HepG2 (cell line): ENCODE results near the gene CBX2. TPM values are rescaled to one million over a fixed set of nuclear protein-coding genes. Genes with fewer than 3 reads are reported as not detected.

Experiments used
- AHDC1 ChIP-seq: sonication (generic); formaldehyde crosslinking; IDR thresholded peaks from 2 replicates; pipeline ENCODE4 v1.5.1; 2020; ENCODE audit warnings: mild to moderate bottlenecking, missing genetic modification reagents, borderline replicate concordance
- EEA1 ChIP-seq: sonication (generic); formaldehyde crosslinking; IDR thresholded peaks from 2 replicates; pipeline ENCODE4 v1.5.1; 2020; ENCODE audit warnings: mild to moderate bottlenecking, missing genetic modification reagents, borderline replicate concordance
- HNRNPL ChIP-seq: fragments of 200-400 bp; formaldehyde crosslinking; IDR thresholded peaks from 2 replicates; pipeline ENCODE4 v1.6.1; 2017; ENCODE audit warnings: mild to moderate bottlenecking, low read depth, low read length
- HOXD1 ChIP-seq: sonication (generic); formaldehyde crosslinking; IDR thresholded peaks from 2 replicates; pipeline ENCODE4 v1.5.0; 2020; ENCODE audit warnings: missing genetic modification reagents
- KAT2B ChIP-seq: fragments of 150-350 bp; IDR thresholded peaks from 2 replicates; pipeline ENCODE4 v1.6.1; 2014; ENCODE audit warnings: low read depth, low read length, borderline replicate concordance
- NR2F1 ChIP-seq, 2 experiments: fragments of 450-650 bp in 1 of 2; formaldehyde crosslinking in 1 of 2; IDR thresholded peaks; 2 replicates each; pipeline versions ENCODE4 v1.5.0 to v1.6.1; 2016 to 2020; ENCODE audit warnings: mild to moderate bottlenecking in 1 of 2, missing compliant biosample characterization in 1 of 2, missing genetic modification reagents in 1 of 2, moderate library complexity in 1 of 2
- RFX5 ChIP-seq: IDR thresholded peaks from 2 replicates; pipeline ENCODE4 v1.6.1; 2011; ENCODE audit warnings: low read depth, low read length, improper control_type of control experiment
- SETDB1 ChIP-seq: sonication (generic); formaldehyde crosslinking; IDR thresholded peaks from 2 replicates; pipeline ENCODE4 v1.5.1; 2020; ENCODE audit warnings: missing genetic modification reagents, mild to moderate bottlenecking, borderline replicate concordance
- SNAPC5 ChIP-seq: sonication (generic); formaldehyde crosslinking; IDR thresholded peaks from 2 replicates; pipeline ENCODE4 v1.8.1; 2023; ENCODE audit warnings: mild to moderate bottlenecking, missing genetic modification reagents, borderline replicate concordance
- TCF12 ChIP-seq, 2 experiments: fragments of 450-650 bp in 1 of 2; sonication (generic) in 1 of 2; formaldehyde crosslinking in 1 of 2; IDR thresholded peaks; 2 replicates each; pipeline versions ENCODE4 v1.6.1 to v1.8.0; 2017 to 2022; ENCODE audit warnings: antibody characterized with exemption in 1 of 2, mild to moderate bottlenecking in 1 of 2, missing genetic modification reagents in 1 of 2, moderate library complexity in 1 of 2
- U2AF1 ChIP-seq: fragments of 200-400 bp; formaldehyde crosslinking; optimal IDR thresholded peaks from 2 replicates; pipeline ENCODE3; 2017; ENCODE audit warnings: mild to moderate bottlenecking, low read depth, low read length
- YY1 ChIP-seq: IDR thresholded peaks from 2 replicates; pipeline ENCODE4 v1.6.1; 2011; ENCODE audit warnings: low read length, low read depth, moderate library complexity, mild to moderate bottlenecking; ENCODE audit not compliant: insufficient read depth, insufficient replicate concordance
- ZMAT5 ChIP-seq: sonication (generic); formaldehyde crosslinking; IDR thresholded peaks from 2 replicates; pipeline ENCODE4 v1.5.0; 2020; ENCODE audit warnings: mild to moderate bottlenecking, low read depth, missing genetic modification reagents, borderline replicate concordance
- ZNF20 ChIP-seq: sonication (generic); formaldehyde crosslinking; IDR thresholded peaks from 2 replicates; pipeline ENCODE4 v1.4.0; 2020; ENCODE audit warnings: mild to moderate bottlenecking, moderate library complexity, missing genetic modification reagents
- ZNF251 ChIP-seq: sonication (generic); formaldehyde crosslinking; IDR thresholded peaks from 2 replicates; pipeline ENCODE4 v1.9.0; 2021; ENCODE audit warnings: mild to moderate bottlenecking, missing genetic modification reagents
- ZNF724P ChIP-seq: sonication (generic); formaldehyde crosslinking; IDR thresholded peaks from 2 replicates; pipeline ENCODE4 v1.8.0; 2022; ENCODE audit warnings: missing genetic modification reagents, borderline replicate concordance
- ZNF879 ChIP-seq: sonication (generic); formaldehyde crosslinking; IDR thresholded peaks from 2 replicates; pipeline ENCODE4 v1.8.1; 2023; ENCODE audit warnings: missing genetic modification reagents
- ZSCAN22 ChIP-seq: sonication (generic); formaldehyde crosslinking; IDR thresholded peaks from 2 replicates; pipeline ENCODE4 v1.4.0; 2020; ENCODE audit warnings: mild to moderate bottlenecking, missing genetic modification reagents
- polyA plus RNA-seq, 8 experiments: library from polyadenylated mRNA; depleted of rRNA in 3 of 8; stranded (reverse) in 7 of 8; unstranded in 1 of 8; fragments of >200 nt; fragmentation: Illumina TruSeq in 4 of 8; extraction: Trizol in 4 of 8; gene quantifications; 2 replicates each; pipeline versions ENCODE4 v1.2.1 to v1.2.3, GENCODE V29; 2011 to 2016; ENCODE audit warnings: low read depth in 4 of 8, missing spikeins in 1 of 8, mixed read lengths in 1 of 8; ENCODE audit not compliant: insufficient read depth in 1 of 8
- total RNA-seq, 5 experiments: library from RNA; depleted of rRNA; stranded (reverse); fragments of >200 nt; fragmentation: Illumina TruSeq; extraction: Trizol; gene quantifications; 2 replicates each; pipeline ENCODE4 v1.2.3, GENCODE V29; 2016; ENCODE audit warnings: low read depth in 1 of 5
- TF ChIP-seq, protein P1 (sequence below): sonication (generic); formaldehyde crosslinking; IDR thresholded peaks from 2 replicates; pipeline ENCODE4 v1.5.0; 2020; ENCODE audit warnings: missing genetic modification reagents
- TF ChIP-seq, protein P2 (sequence below): sonication (generic); formaldehyde crosslinking; IDR thresholded peaks from 2 replicates; pipeline ENCODE4 v1.5.0; 2020; ENCODE audit warnings: missing genetic modification reagents

The CBX2 gene
- total and polyA plus RNA-seq, 2 of the 13 experiments (the other 11 are each of a cell fraction or from before 2014, with no cell fraction given), result 14.5 to 31.1 TPM

- TF ChIP-seq HOXD1 (CRISPR knock-in tag), result peak; percentile 83; the same call in 1 of the 2 replicates
- no peak for TF ChIP-seq ZMAT5 (CRISPR knock-in tag)
- TF ChIP-seq ZNF20 (CRISPR knock-in tag), result no peak
- TF ChIP-seq SETDB1, result peak; percentile 86
- TF ChIP-seq ZNF879 (CRISPR knock-in tag), result no peak
- TF ChIP-seq, protein P1, sequence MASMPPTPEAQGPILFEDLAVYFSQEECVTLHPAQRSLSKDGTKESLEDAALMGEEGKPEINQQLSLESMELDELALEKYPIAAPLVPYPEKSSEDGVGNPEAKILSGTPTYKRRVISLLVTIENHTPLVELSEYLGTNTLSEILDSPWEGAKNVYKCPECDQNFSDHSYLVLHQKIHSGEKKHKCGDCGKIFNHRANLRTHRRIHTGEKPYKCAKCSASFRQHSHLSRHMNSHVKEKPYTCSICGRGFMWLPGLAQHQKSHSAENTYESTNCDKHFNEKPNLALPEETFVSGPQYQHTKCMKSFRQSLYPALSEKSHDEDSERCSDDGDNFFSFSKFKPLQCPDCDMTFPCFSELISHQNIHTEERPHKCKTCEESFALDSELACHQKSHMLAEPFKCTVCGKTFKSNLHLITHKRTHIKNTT (CRISPR knock-in tag), result no peak
- no peak for TF ChIP-seq U2AF1
- TF ChIP-seq HNRNPL, result no peak
- TF ChIP-seq YY1, result peak; percentile 66
- TF ChIP-seq SNAPC5 (CRISPR knock-in tag), result no peak; the same call in 1 of the 2 replicates
- peak; percentile 91 for TF ChIP-seq ZNF724P
- no peak for TF ChIP-seq KAT2B
- TF ChIP-seq AHDC1, result no peak
- TF ChIP-seq ZNF251, result no peak
- TF ChIP-seq RFX5, result no peak
- no peak for TF ChIP-seq ZSCAN22 (CRISPR knock-in tag)
- no peak for TF ChIP-seq TCF12 (IDR thresholded peaks at IDR 0.05)
- TF ChIP-seq TCF12 (CRISPR knock-in tag; IDR thresholded peaks at IDR 0.05), result no peak; the same call in 1 of the 2 replicates
- TF ChIP-seq EEA1 (CRISPR knock-in tag), result no peak
- no peak for TF ChIP-seq NR2F1 (CRISPR knock-in tag; IDR thresholded peaks at IDR 0.05)
- TF ChIP-seq, protein P2, sequence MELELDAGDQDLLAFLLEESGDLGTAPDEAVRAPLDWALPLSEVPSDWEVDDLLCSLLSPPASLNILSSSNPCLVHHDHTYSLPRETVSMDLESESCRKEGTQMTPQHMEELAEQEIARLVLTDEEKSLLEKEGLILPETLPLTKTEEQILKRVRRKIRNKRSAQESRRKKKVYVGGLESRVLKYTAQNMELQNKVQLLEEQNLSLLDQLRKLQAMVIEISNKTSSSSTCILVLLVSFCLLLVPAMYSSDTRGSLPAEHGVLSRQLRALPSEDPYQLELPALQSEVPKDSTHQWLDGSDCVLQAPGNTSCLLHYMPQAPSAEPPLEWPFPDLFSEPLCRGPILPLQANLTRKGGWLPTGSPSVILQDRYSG (CRISPR knock-in tag), result 0 out of 2 replicates have a peak, but pooled peaks have one; percentile 43
Observed at GRCh38 chr17:79741751-79742588, 36.0 kb upstream of the CBX2 start (continued).
